Measurements from ENCODE around the gene OTX2. TPM values are rescaled to one million over a fixed set of nuclear protein-coding genes. Genes with fewer than 3 reads are reported as not detected.

The OTX2 gene
- total RNA-seq, 4 donors from 2014 or later: not detected

- Histone ChIP-seq H3K36me3 (no peaks in the 10 kb centered on the region), H3K4me3 (no peak overlapping the region), H3K27me3 (peaks cover 80% of the 10 kb centered on the region), H3K9me3 (no peaks in the 10 kb centered on the region), H3K4me1 (peaks cover 0 to 5% (median 0%) of the 10 kb centered on the region in 4 donors), H3K27ac (no peak overlapping the region)
- no peak for DNase-seq
- 63 to 64% methylated on average over 4 of the region's 4 CpGs for WGBS, 2 donors (ENCODE audit: low coverage in 1 of 2)
- no peak for TF ChIP-seq CTCF (IDR thresholded peaks at IDR 0.05)
- no peak for TF ChIP-seq POLR2A (IDR thresholded peaks at IDR 0.05)
- TF ChIP-seq EP300 (IDR thresholded peaks at IDR 0.05; ENCODE audit: low read depth): no peak
- TF ChIP-seq POLR2AphosphoS5 (IDR thresholded peaks at IDR 0.05): no peak
- in situ Hi-C loops (cut with MboI; ENCODE audit: low pct_ligation_motif_present in 1 of 4, low pct_unique_long_range_greater_than_20kb in 1 of 4, low sequenced_read_pairs in 3 of 4): no loop called here
- intact Hi-C loops (cut with DNase I; ENCODE audit: low total_unique reads): no loop called here
Measured at GRCh38 chr14:56821177-56821576, 10.9 kb upstream of the OTX2 start.

- H3K4me1 ChIP-seq: peaks cover 0 to 5% (median 0%) of the 10 kb centered on the region in 4 donors
- in situ Hi-C loops (cut with MboI; ENCODE audit: low pct_ligation_motif_present in 1 of 4, low pct_unique_long_range_greater_than_20kb in 1 of 4, low sequenced_read_pairs in 3 of 4): no loop called here
- TF ChIP-seq POLR2AphosphoS5 (IDR thresholded peaks at IDR 0.05) (no peak), CTCF (IDR thresholded peaks at IDR 0.05) (no peak), EP300 (IDR thresholded peaks at IDR 0.05; ENCODE audit: low read depth) (no peak), POLR2A (IDR thresholded peaks at IDR 0.05) (no peak)
- H3K9me3 ChIP-seq: no peaks in the 10 kb centered on the region
- DNase-seq: no peak
- WGBS, 2 donors (ENCODE audit: low coverage in 1 of 2): 16% methylated on average over 22 of the region's 31 CpGs; no CpG with 5 or more reads in 1 of the 2 donors
- H3K36me3 ChIP-seq: no peaks in the 10 kb centered on the region
- intact Hi-C loops (cut with DNase I; ENCODE audit: low total_unique reads): no loop called here
- H3K27me3 ChIP-seq: peaks cover 100% of the 10 kb centered on the region
- H3K27ac ChIP-seq: no peak overlapping the region
- H3K4me3 ChIP-seq: no peak overlapping the region
Measured at GRCh38 chr14:56817396-56817921, 7.2 kb upstream of the OTX2 start.

- Histone ChIP-seq H3K27me3 (peaks cover 100% of the 10 kb centered on the region), H3K9me3 (no peaks in the 10 kb centered on the region), H3K4me1 (peaks cover 0 to 8% (median 0%) of the 10 kb centered on the region in 4 donors), H3K4me3 (no peak overlapping the region), H3K36me3 (no peaks in the 10 kb centered on the region), H3K27ac (no peak overlapping the region)
- in situ Hi-C loops (cut with MboI; ENCODE audit: low pct_ligation_motif_present in 1 of 4, low pct_unique_long_range_greater_than_20kb in 1 of 4, low sequenced_read_pairs in 3 of 4) (no loop called here), intact Hi-C loops (cut with DNase I; ENCODE audit: low total_unique reads) (no loop called here)
- WGBS, 2 donors (ENCODE audit: low coverage in 1 of 2): 4 to 11% methylated on average over 3 to 66 of the region's 66 CpGs
- TF ChIP-seq EP300 (IDR thresholded peaks at IDR 0.05; ENCODE audit: low read depth) (no peak), POLR2AphosphoS5 (IDR thresholded peaks at IDR 0.05) (no peak), POLR2A (IDR thresholded peaks at IDR 0.05) (no peak), CTCF (IDR thresholded peaks at IDR 0.05) (no peak)
- DNase-seq: no peak
Measured at GRCh38 chr14:56816574-56817391, 6.5 kb upstream of the OTX2 start.

GRCh38 chr14:56815745-56816144 lies 5.5 kb upstream of the OTX2 start:
- no peak for DNase-seq
- WGBS, 2 donors (ENCODE audit: low coverage in 1 of 2): 17% methylated on average over 5 of the region's 5 CpGs
- Histone ChIP-seq H3K27ac (no peak overlapping the region), H3K36me3 (no peaks in the 10 kb centered on the region), H3K9me3 (no peaks in the 10 kb centered on the region), H3K4me3 (no peak overlapping the region), H3K4me1 (peaks cover 0 to 9% (median 0%) of the 10 kb centered on the region in 4 donors), H3K27me3 (peaks cover 100% of the 10 kb centered on the region)
- intact Hi-C loops (cut with DNase I; ENCODE audit: low total_unique reads): no loop called here
- TF ChIP-seq POLR2AphosphoS5 (IDR thresholded peaks at IDR 0.05): no peak
- no peak for TF ChIP-seq EP300 (IDR thresholded peaks at IDR 0.05; ENCODE audit: low read depth)
- TF ChIP-seq POLR2A (IDR thresholded peaks at IDR 0.05): no peak
- no peak for TF ChIP-seq CTCF (IDR thresholded peaks at IDR 0.05)
- in situ Hi-C loops (cut with MboI; ENCODE audit: low pct_ligation_motif_present in 1 of 4, low pct_unique_long_range_greater_than_20kb in 1 of 4, low sequenced_read_pairs in 3 of 4): no loop called here

Data from transverse colon (tissue), 4 donors.